CD4-positive, alpha-beta T cell treated with Interleukin-6 at 100 ng/mL for 8 hours (primary cell): ENCODE data around the gene SENP1.

ENCODE experiments used
- DNase-seq: peaks from one replicate; pipeline ENCODE4 v3.0.0-alpha.2; 2020; ENCODE audit warnings: mixed read lengths, low spot score

Gene SENP1

GRCh38 chr12:47999816-48000215, 106.1 kb downstream of the SENP1 start:
- no peak for DNase-seq

- DNase-seq, result no peak
These were observed 108.6 kb downstream of the SENP1 start for GRCh38 chr12:47997321-47997720.

DNA sequence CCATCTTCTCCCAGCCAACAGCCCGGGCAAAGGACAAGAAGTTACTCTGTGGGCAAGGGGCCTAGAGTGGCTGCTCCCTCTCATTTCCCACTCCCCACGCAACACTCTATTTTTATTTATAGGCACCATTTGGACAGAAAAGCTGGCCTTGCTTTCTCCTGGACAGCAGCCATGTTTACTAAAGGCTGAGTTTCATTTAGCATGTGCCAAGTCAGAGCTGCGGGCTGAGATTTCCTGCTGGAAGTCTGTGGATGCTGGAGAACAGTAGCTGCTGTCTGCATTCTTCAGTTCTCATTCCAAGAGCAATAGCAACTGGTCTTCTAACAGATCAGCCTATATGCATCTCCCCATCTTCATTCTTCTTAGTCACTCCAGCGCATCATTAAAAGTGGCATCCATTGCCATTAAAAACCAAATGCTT, 109.9 kb downstream of the SENP1 start:
- no peak for DNase-seq

DNA sequence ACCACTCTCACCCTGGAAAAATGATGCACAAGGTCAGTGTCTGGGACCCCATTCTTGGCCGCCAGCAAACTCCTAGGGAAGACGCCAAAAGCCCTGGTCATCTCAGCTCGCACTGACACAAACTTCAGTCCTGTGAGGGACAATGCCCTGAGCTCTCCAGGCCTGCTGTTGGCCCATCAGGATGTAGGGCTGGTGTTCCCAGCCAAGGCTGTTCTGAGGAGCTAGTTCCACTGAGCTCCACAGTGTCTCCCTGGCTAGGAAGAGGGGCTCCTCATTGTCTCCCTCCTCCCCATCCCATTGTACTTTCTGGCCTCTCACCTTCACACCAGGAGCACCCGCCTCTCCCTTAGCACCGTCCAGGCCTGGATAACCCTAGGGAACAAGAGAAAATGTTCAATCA, 112.4 kb downstream of the SENP1 start:
- no peak for DNase-seq
